Left ventricle myocardium superior (tissue), 1 donor: ENCODE results near the gene TMEM168. TPM values are rescaled to one million over a fixed set of nuclear protein-coding genes. Genes with fewer than 3 reads are reported as not detected.

ENCODE experiments used
- ATAC-seq: fragments of 200-7000 bp; cut with Tn5 transposase; one replicate; pipeline ENCODE4 v1.9.1; 2020; ENCODE audit warnings: mild to moderate bottlenecking, moderate library complexity
- DNase-seq: peaks from one replicate; pipeline ENCODE4 v3.0.0-alpha.2; 2020
- intact Hi-C: fragments of 100-400 bp; cut with micrococcal nuclease; formaldehyde crosslinking; loops from one replicate; pipeline ENCODE4 v1.11.0; 2022
- total RNA-seq: library from RNA; stranded (reverse); fragmentation: NEBNext Ultra II Directional; extraction: Animal tissue kit (Norgen Biotek cat#: 25700); gene quantifications from one replicate; pipeline ENCODE4 v1.2.1, GENCODE V29; 2021
- donor health status: DM: no; HTN: yes; CAD: no; lungs with severe emphysema.

The TMEM168 gene
- total RNA-seq, 1 donor from 2014 or later = 14.4 TPM

DNA sequence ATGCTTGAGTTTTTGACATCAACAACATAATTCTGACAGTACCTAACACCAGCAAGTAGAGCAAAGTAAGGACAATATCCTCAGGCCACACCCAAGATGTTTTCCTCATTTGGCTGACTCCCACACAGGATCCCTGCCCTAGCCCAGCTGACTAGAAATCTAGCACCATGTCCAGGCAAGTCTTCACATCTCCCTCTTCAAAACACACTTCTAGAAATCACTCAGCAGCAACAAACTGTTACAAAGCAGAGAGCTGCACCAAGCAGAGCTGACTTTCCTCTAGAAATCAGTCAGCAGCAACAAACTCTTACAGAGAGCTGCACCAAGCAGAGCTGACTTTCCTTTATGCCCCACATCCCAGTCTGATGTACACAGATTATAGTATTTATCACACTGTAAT, 7.7 kb downstream of the TMEM168 start:
- DNase-seq (no peak), ATAC-seq (peak; percentile 28)
- intact Hi-C loops = no loop called here

DNA sequence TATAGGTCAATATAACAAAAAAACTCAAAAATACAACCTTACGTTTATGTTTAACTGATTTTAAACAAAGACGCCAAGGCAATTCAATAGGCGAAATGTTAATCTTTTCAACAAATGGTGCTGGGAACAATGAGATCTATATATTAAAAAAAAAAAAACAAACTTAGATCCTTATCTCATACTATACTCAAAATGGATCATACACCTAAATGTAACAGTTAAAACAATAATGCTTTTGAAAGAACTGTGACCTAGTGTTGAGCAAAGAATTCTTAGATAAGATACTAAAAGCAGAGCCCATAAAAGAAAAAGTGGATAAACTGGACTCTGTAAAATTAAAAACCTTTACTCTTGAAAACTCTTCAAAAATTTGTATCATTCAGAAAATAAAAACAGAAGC, 8.6 kb downstream of the TMEM168 start:
- no peak for ATAC-seq
- intact Hi-C loops = no loop called here

DNA sequence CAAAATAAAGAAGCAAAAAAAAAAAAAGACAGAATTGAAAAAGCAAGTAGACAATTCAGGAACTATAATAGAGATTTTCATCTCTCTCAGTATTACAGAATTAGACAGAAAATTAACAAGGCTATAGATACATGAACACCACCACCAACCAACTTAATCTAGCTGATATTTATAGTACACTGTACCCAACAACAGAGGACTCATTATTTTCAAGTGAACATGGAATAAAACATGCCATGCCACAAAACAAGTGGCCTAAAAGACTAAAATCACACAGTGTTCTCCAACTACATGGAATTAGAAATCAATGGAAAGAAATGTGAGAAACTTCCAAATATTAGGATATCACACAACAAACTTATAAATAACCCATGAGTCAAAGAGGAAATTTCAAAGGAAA, 9.1 kb downstream of the TMEM168 start:
- ATAC-seq (no peak), DNase-seq (no peak)
- intact Hi-C loops = no loop called here

More for the DNA sequence above, 8.6 kb downstream of the TMEM168 start:
- DNase-seq = no peak

DNA sequence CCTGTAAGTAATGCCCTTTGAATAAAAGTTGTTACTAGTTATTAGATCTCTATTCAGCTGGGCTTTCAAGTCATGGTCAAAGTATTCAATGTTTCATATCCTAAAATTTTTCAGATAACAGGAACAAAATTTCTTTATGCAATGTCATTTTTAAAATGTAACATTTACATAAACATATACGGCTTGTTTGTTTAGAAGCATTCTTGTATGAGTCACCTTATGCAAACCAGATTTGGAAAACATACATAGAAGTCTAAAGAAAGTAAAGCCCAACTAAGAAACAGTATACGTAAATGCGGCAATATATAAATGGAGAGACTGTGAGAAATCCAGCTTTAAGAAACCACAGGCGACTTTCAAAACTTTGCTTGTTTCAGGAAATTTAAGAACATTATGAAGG, 10.5 kb downstream of the TMEM168 start:
- DNase-seq (no peak), ATAC-seq (no peak)
- intact Hi-C loops = no loop called here

DNA sequence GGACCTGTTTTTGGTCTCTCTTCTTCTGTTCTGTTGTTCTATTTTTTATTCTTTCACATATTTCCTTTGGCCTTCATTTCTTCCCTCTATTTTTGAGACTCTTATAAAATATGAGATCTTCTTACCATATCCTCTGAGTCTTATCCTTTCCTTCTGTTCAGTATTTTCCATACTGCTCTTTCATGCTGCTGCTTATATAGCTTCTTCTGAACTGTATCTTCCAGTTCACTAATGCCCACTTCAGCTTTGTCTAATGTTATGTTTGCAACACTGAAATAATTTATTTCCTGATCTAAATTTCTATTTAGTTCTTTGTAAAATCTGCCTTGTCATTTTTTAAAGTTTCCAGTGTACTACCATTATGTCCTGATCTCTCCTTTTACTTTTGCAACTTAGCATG, 12.8 kb downstream of the TMEM168 start:
- ATAC-seq = no peak
- intact Hi-C loops = no loop called here
- DNase-seq = no peak

DNA sequence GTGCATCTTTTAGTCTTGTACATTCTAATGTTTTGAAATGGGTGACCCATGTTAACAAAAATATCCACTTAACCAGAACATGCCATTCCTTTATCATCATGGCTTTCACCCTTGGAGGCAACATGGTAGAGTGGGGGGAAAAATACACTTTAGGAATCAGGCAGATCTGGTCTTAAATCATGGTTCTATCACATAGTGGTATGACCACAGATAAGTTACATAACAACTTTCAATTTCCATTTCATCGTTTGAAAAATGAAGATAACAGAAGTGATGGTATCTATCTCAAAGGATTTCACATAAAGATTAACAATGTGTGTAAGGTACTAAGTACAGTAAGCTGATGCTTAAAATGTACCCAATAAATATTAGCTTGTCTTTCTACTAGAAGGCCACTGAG, 19.0 kb downstream of the TMEM168 start:
- DNase-seq = no peak
- no peak for ATAC-seq
- intact Hi-C loops = no loop called here

DNA sequence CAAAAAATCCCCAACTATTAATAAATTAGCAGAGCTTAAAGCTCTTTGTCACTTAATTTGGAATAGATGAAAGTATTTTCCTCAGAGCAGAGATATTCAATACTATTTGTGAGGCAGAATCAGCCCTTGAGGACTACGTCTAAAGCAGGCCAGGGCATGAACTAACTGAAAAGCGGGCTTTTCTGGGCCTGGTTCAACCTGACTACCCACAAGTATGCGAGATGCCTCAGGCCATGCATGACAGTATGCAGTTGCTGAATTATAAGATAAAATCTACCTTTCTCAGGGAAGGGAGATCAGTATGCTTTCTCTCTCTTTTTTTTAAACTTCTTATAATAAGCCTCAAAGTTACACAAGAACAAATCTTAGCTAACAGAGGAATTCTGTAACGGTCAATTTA, 20.1 kb downstream of the TMEM168 start:
- DNase-seq = no peak
- intact Hi-C loops = no loop called here

GRCh38 chr7:112765105-112765504, 25.1 kb downstream of the TMEM168 start:
- ATAC-seq = no peak
- no peak for DNase-seq
- intact Hi-C loops = no loop called here

More for the DNA sequence above, 20.1 kb downstream of the TMEM168 start:
- no peak for ATAC-seq

DNA sequence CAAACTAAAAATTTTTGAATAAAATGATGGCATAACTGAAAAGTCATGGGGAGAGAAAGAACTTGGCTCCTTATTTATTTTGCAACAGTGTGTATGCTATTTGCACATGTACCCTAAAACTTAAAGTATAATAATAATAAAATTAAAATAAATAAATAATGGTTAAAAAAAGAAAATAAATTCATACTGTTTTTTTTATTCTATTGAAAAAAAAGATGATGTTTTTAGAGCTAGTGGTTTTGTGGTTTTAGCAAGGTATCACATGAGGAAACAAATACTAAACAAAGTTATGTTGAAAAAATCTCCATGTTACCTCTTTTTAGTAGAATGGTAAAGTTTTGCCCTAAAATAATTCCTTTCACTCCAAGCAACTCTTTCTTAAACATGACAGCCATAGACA, 26.2 kb downstream of the TMEM168 start:
- ATAC-seq (no peak), DNase-seq (no peak)
- intact Hi-C loops = no loop called here

GRCh38 chr7:112763298-112763697, 26.9 kb downstream of the TMEM168 start:
- intact Hi-C loops = no loop called here
- DNase-seq (no peak), ATAC-seq (peak; percentile 57)

- intact Hi-C loops = no loop called here
- DNase-seq (no peak), ATAC-seq (no peak)
These were observed 30.3 kb downstream of the TMEM168 start for GRCh38 chr7:112759905-112760304.

DNA sequence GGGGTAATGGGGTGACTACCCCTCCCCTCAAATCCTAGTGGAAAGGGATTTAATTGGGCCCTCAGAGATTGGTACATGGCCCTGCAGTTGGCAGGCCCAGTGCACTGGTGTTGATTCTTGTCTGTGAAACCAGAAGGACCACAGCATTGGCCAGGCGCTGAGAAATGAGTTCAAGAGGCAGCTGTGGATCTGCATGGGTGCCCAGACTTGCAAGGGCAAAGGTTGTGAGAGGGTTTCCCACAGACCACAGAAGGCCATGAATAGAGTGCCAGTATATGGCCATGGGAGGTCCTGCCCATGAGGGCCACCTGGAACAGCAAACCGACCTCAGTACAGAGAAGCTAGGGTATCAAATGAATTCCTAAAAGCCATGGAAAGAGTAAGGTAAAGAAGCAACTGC, 32.9 kb downstream of the TMEM168 start:
- DNase-seq = no peak
- ATAC-seq = no peak
- intact Hi-C loops = no loop called here

- intact Hi-C loops = no loop called here
- no peak for ATAC-seq
These were observed 36.9 kb downstream of the TMEM168 start for GRCh38 chr7:112753298-112753697.

GRCh38 chr7:112752576-112752975, 37.6 kb downstream of the TMEM168 start:
- intact Hi-C loops = no loop called here
- no peak for DNase-seq
- ATAC-seq = no peak

More at GRCh38 chr7:112753298-112753697, 36.9 kb downstream of the TMEM168 start:
- no peak for DNase-seq

- no peak for ATAC-seq
- no peak for DNase-seq
- intact Hi-C loops = no loop called here
These were observed 40.4 kb downstream of the TMEM168 start for GRCh38 chr7:112749775-112750174.

GRCh38 chr7:112748381-112748780, 41.8 kb downstream of the TMEM168 start:
- ATAC-seq = no peak
- intact Hi-C loops = no loop called here
- no peak for DNase-seq

GRCh38 chr7:112745635-112746034, 44.6 kb downstream of the TMEM168 start:
- intact Hi-C loops = no loop called here
- DNase-seq (no peak), ATAC-seq (no peak)

GRCh38 chr7:112744818-112745217, 45.4 kb downstream of the TMEM168 start:
- intact Hi-C loops = no loop called here
- DNase-seq (no peak), ATAC-seq (no peak)

DNA sequence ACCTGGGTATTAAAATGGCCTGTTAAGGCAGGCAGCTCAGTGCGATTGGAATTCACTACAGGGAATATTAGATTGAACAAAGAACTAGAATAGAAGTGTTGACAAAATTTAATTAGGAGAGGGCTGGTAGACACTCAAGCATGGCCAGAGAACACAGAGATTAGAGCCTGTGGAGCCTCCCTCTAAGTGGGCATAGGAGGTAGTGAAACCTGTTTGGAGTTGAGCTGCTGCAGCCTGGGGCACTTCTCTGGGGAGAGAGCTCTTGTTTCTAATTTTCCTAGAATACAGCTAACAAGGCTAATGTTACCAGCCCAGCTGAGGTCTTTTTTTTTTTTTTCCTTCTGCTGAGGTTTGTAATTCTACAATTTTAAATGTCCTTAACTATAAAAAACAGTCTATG, 46.4 kb downstream of the TMEM168 start:
- peak; percentile 73 for ATAC-seq
- no peak for DNase-seq
- intact Hi-C loops = no loop called here

DNA sequence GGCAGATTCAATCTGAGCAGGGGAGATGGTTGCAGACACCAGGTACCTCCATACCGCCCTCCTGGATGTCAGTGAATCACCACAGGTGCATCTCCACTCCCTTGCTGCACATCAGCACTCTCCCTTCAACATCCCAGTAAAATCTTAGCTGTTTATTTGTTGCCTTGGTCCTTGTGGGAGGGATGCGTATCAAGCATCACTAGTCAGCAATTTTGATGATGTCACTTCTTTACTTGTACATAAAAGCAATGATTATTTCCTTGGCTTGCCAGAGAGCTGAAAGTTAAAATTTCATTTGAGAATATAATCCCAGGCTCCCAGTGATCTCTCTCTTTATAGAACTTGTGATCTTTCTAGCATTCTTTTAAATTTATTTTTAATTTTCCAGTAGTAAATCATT, 49.5 kb downstream of the TMEM168 start:
- no peak for ATAC-seq
- intact Hi-C loops = no loop called here

DNA sequence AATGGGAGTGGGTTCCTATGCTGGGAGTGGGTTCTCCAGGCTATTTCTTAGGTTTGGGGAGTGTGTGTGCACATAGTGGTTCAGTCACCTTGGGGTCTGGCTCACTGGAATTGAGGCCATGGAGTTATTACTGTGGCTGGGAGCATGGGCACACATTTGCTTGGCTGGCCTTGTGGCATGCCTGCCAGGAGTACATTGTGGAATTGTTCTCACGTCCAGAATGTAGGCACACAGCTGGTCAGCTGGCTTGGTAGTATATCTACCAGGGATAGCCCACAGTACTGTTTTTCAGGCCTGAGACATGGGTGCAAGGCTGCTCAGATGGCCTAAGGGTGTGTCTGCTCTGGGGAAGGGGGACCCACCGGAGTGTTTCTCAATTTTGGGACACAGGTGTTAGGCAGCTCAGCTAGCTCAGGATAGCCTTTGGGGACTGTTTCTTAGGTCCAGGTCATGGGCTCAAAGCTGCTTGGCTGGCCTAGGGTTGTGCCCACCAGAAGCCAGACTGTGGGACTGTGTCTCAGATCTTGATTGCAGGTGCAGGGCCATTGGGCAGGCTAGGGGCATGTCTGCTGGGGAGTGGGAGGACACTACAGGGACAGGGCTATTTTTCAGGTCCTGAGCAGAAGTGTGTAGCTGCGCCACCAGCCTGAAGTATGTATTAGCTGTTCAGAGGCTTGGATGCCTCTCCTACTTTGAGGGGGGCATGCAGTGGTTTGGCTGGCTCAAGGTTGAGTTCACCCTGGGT, 50.6 kb downstream of the TMEM168 start:
- ATAC-seq (no peak), DNase-seq (no peak)
- intact Hi-C loops = no loop called here

More for the DNA sequence above, 49.5 kb downstream of the TMEM168 start:
- no peak for DNase-seq
